GM12878 (cell line): ENCODE data around the gene PDLIM5. TPM values are rescaled to one million over a fixed set of nuclear protein-coding genes. Genes with fewer than 3 reads are reported as not detected.

Experiments
- ATAC-seq: fragments of 200-7000 bp; cut with Tn5 transposase; 3 replicates; pipeline ENCODE4 v1.9.1; 2020; ENCODE audit warnings: mild to moderate bottlenecking, moderate library complexity
- BruUV-seq: library from RNA; stranded (reverse); fragments of 400-500 nt; replicated peaks from 2 replicates; lab custom pipeline; 2021; lab: Mats Ljungman, UMichigan
- CTCF ChIA-PET: fragments of 300-600 bp; sonication (Branson Sonifier 250); formaldehyde crosslinking; extraction: SDS; loops from one replicate; lab custom pipeline; 2021; ENCODE audit warnings: inconsistent platforms; lab: Yijun Ruan, JAX
- POLR2A ChIA-PET: fragments of 350-600 bp; formaldehyde crosslinking; extraction: SDS; loops from one replicate; lab custom pipeline; 2021; ENCODE audit warnings: inconsistent platforms; lab: Charles Lee
- RAD21 ChIA-PET: fragments of 300-600 bp; sonication (Branson Sonifier 250); formaldehyde crosslinking; loops from one replicate; lab custom pipeline; 2023; ENCODE audit warnings: antibody characterized with exemption; ENCODE audit not compliant: unreplicated experiment; lab: Charles Lee
- SMC1A ChIA-PET: fragments of 300-600 bp; sonication (Branson Sonifier 250); formaldehyde crosslinking; loops from one replicate; lab custom pipeline; 2023; ENCODE audit not compliant: unreplicated experiment, uncharacterized antibody; lab: Charles Lee
- DNase-seq: peaks from one replicate; pipeline ENCODE4 v3.0.0-alpha.2; 2011; ENCODE audit warnings: low read depth, low spot score
- FAIRE-seq: peaks from 3 replicates; lab custom pipeline; 2011; peaks lifted over from hg19 to GRCh38; lab: Jason Lieb, UNC
- H2AFZ ChIP-seq: 2 replicates; pipeline ENCODE4 v1.6.0; 2011; ENCODE audit warnings: low read depth, low read length, control low read depth; ENCODE audit not compliant: control insufficient read depth
- H3K27ac ChIP-seq: 2 replicates; pipeline ENCODE4 v1.5.1; 2011; ENCODE audit warnings: control low read depth; ENCODE audit not compliant: control insufficient read depth, insufficient read depth
- H3K27me3 ChIP-seq, 2 experiments: replicated peaks in 1 of 2; 2 replicates each; pipeline versions ENCODE4 v1.6.0 to v1.6.1; 2011; ENCODE audit warnings: low read length in 1 of 2; ENCODE audit not compliant: control insufficient read depth in 2 of 2, insufficient read depth in 2 of 2
- H3K36me3 ChIP-seq, 2 experiments: 2 replicates each; pipeline ENCODE4 v1.5.1; 2011; ENCODE audit warnings: low read length in 1 of 2; ENCODE audit not compliant: control insufficient read depth in 2 of 2, insufficient read depth in 2 of 2
- H3K4me1 ChIP-seq: 2 replicates; pipeline ENCODE4 v1.6.1; 2011; ENCODE audit warnings: mild to moderate bottlenecking, low read length, moderate library complexity, mixed read lengths; ENCODE audit not compliant: control insufficient read depth, insufficient read depth
- H3K4me2 ChIP-seq: 2 replicates; pipeline ENCODE4 v1.6.0; 2011; ENCODE audit warnings: control low read depth; ENCODE audit not compliant: control insufficient read depth, insufficient read depth
- H3K4me3 ChIP-seq: fragments of 200-600 bp; sonication (generic); 2 replicates; pipeline ENCODE4 v1.5.1; 2016
- H3K79me2 ChIP-seq: 2 replicates; pipeline ENCODE4 v1.6.0; 2011; ENCODE audit warnings: low read length; ENCODE audit not compliant: control insufficient read depth, insufficient read depth
- H3K9ac ChIP-seq: 2 replicates; pipeline ENCODE4 v1.8.0; 2011; ENCODE audit warnings: low read length, control low read depth, mixed read lengths; ENCODE audit not compliant: control insufficient read depth, insufficient read depth
- H3K9me3 ChIP-seq: replicated peaks from 3 replicates; pipeline ENCODE4 v1.5.1; 2011; ENCODE audit warnings: mild to moderate bottlenecking, low read length; ENCODE audit not compliant: control insufficient read depth, insufficient read depth
- H4K20me1 ChIP-seq: 2 replicates; pipeline ENCODE4 v1.6.0; 2011; ENCODE audit not compliant: control insufficient read depth, insufficient read depth
- CREM ChIP-seq: IDR thresholded peaks from 2 replicates; pipeline ENCODE4 v1.6.1; 2014; ENCODE audit warnings: antibody characterized with exemption, low read depth
- E4F1 ChIP-seq: fragments of 450-650 bp; IDR thresholded peaks from 2 replicates; pipeline ENCODE4 v1.6.1; 2018; ENCODE audit warnings: borderline replicate concordance, mild to moderate bottlenecking; ENCODE audit not compliant: partially characterized antibody
- FOS ChIP-seq: IDR thresholded peaks from 3 replicates; pipeline ENCODE4 v1.6.1; 2011; ENCODE audit warnings: borderline replicate concordance; ENCODE audit not compliant: insufficient read length; ENCODE audit errors: extremely low read depth
- HDGF ChIP-seq: fragments of 450-650 bp; IDR thresholded peaks from 2 replicates; pipeline ENCODE4 v1.6.1; 2016; ENCODE audit warnings: antibody characterized with exemption
- KDM1A ChIP-seq: fragments of 200-600 bp; sonication (generic); IDR thresholded peaks from 2 replicates; pipeline ENCODE4 v1.6.1; 2016; ENCODE audit warnings: borderline replicate concordance
- KLF5 ChIP-seq: fragments of 450-650 bp; IDR thresholded peaks from 2 replicates; pipeline ENCODE4 v1.6.1; 2014; ENCODE audit warnings: mild to moderate bottlenecking; ENCODE audit not compliant: partially characterized antibody
- SMAD5 ChIP-seq: IDR thresholded peaks from 2 replicates; pipeline ENCODE4 v1.6.1; 2016; ENCODE audit warnings: antibody characterized with exemption, low read depth
- SMC3 ChIP-seq: IDR thresholded peaks from 2 replicates; pipeline ENCODE4 v1.6.1; 2011; ENCODE audit warnings: low read length, improper control_type of control experiment, borderline replicate concordance
- WGBS: methylation state at CpG from one replicate; pipeline ENCODE4 v1.1.6; 2016; ENCODE audit warnings: low lambda C conversion rate; ENCODE audit not compliant: insufficient replicate concordance, insufficient coverage; ENCODE audit errors: missing lambda C conversion rate; 5-methylcytosine and 5-hydroxymethylcytosine counted together
- in situ Hi-C: fragments of 300-500 bp; cut with MboI; formaldehyde crosslinking; loops from 9 replicates; pipeline ENCODE4 v1.14.3; 2018; ENCODE audit warnings: mixed read lengths
- intact Hi-C: fragments of 100-400 bp; cut with micrococcal nuclease; formaldehyde crosslinking; loops from one replicate; pipeline ENCODE4 v1.14.2; 2022; ENCODE audit not compliant: unreplicated experiment
- polyA plus RNA-seq, 11 experiments: library from polyadenylated mRNA; depleted of rRNA in 4 of 11; unstranded in 6 of 11; stranded (reverse) in 5 of 11; fragments of >200 nt; fragmentation: Nextera tagmentation in 4 of 11; fragmentation: Illumina TruSeq in 1 of 11; extraction: Ambion mirVana in 4 of 11; extraction: Trizol in 1 of 11; gene quantifications; 1 replicate in 1 of 11; 2 replicates in 10 of 11; pipeline versions ENCODE4 v1.2.1 to v1.2.3, GENCODE V29; 2011 to 2016; ENCODE audit warnings: inconsistent platforms in 2 of 11, missing spikeins in 2 of 11, low read depth in 1 of 11
- total RNA-seq, 4 experiments: library from RNA; depleted of rRNA in 3 of 4; stranded (reverse); fragments of >200 nt in 3 of 4; fragmentation: Illumina TruSeq in 1 of 4; extraction: Trizol in 1 of 4; gene quantifications; 2 replicates each; pipeline versions ENCODE4 v1.2.1 to v1.2.3, GENCODE V29; 2013 to 2021

The PDLIM5 gene
- total and polyA plus RNA-seq, 10 of the 15 experiments (the other 5 are each of a cell fraction or from before 2014, with no cell fraction given) = 10.0 to 52.9 (median 20.7) TPM

GRCh38 chr4:94668724-94669123 lies 217.0 kb downstream of the PDLIM5 start (continued):
- TF ChIP-seq E4F1 (no peak), HDGF (no peak), SMC3 (no peak), CREM (no peak), KLF5 (no peak), KDM1A (no peak)

GRCh38 chr4:94669672-94670664 lies 218.2 kb downstream of the PDLIM5 start:
- intact Hi-C loops = no loop called here
- Histone ChIP-seq H3K27me3 (no peaks in the 10 kb centered on the region), H3K9me3 (no peaks in the 10 kb centered on the region), H3K36me3 (no peaks in the 10 kb centered on the region), H3K4me1 (no peaks in the 10 kb centered on the region), H3K9ac (no peak overlapping the region), H3K4me2 (no peak overlapping the region), H3K27ac (no peak overlapping the region), H2AFZ (no peak overlapping the region), H3K79me2 (no peaks in the 10 kb centered on the region)
- RAD21 ChIA-PET = interaction anchor here (1.1 kb wide), 1 partner anchor 261 kb away, joined by 3 read pairs; no protein-coding TSS in a partner anchor
- ATAC-seq = no peak
- no peak for FAIRE-seq
- in situ Hi-C loops = no loop called here
- CTCF ChIA-PET = no interaction called here
- no TSS peak for BruUV-seq
- TF ChIP-seq SMAD5 = no peak
- TF ChIP-seq FOS = no peak
- TF ChIP-seq, all 136 proteins: peak for 0
- DNase-seq = no peak
- ChIA-PET SMC1A (no interaction called here), POLR2A (no interaction called here)
- H3K4me3 ChIP-seq = no peak overlapping the region
- WGBS = 62% methylated on average over 6 of the region's 6 CpGs
- no peaks in the 10 kb centered on the region for H4K20me1 ChIP-seq
